Heart left ventricle (tissue), 13 donors: ENCODE measurements around the gene MAP1LC3B2.

ENCODE experiments used
- CTCF ChIP-seq, 12 donors: fragments of 200-600 bp; sonication (generic) in 4 of 12; IDR thresholded peaks; one replicate each; pipeline versions ENCODE4 v1.5.0 to v1.8.0; 2018 to 2022; ENCODE audit warnings: antibody characterized with exemption in 12 of 12, mild to moderate bottlenecking in 5 of 12
- POLR2A ChIP-seq, 2 donors: fragments of 450-650 bp; IDR thresholded peaks; one replicate each; pipeline ENCODE4 v1.6.1; 2017; ENCODE audit warnings: antibody characterized with exemption in 2 of 2, mild to moderate bottlenecking in 2 of 2, moderate library complexity in 2 of 2
- donor health status: ischemic (EF 13 %, LVEDD 7.1; RV severe dilation, severe dysfunction).
- donor health status: DM: no; HTN: yes; CAD: no.
- donor health status: DM: no; HTN: no; CAD: no.
- donor health status: ischemic (EF 25% LVEDD 6.9; RV normal size, moderate dysfunction).
- donor health status: ischemic (EF 25% LVEDD 5.7; RV mildly dilated, moderate dysfunction).
- donor health status: ischemic (EF 35%, LVEDD 5.7; RV mildly dilated, moderate dysfunction).
- donor health status: nonischemic (EF 11% LVEDD 7.7; RV severe dilation, severe dysfunction).
- donor health status: DM: yes; HTN: yes; CAD: no.
- donor health status: PGD.
- donor health status: ischemic (EF 29% LVEDD 5.4; RV normal size, mild dysfunction).
- donor health status: nonischemic (EF 23%, LVEDD 6.1; RV moderate dilation, normal function).

- TF ChIP-seq POLR2A (IDR thresholded peaks at IDR 0.05), result no peak
- TF ChIP-seq CTCF (IDR thresholded peaks at IDR 0.05), result no peak
Measured at GRCh38 chr12:116545936-116546335, 13.2 kb upstream of the MAP1LC3B2 start.
